ENCODE measurements around the gene CLN5.

The CLN5 gene

GRCh38 chr13:77022341-77022740 lies 30.5 kb downstream of the CLN5 start:
- DNase-seq (ENCODE audit: low spot score): peak; percentile 32

GRCh38 chr13:77026255-77026860 lies 34.5 kb downstream of the CLN5 start:
- DNase-seq (ENCODE audit: low spot score): peak; percentile 44

- peak; percentile 91 for DNase-seq (ENCODE audit: low spot score)
Measured at GRCh38 chr13:77026861-77027621, 35.2 kb downstream of the CLN5 start, which contains the start of gene FBXL3. TSS of gene FBXL3 (minus strand) at chr13:77027159. CDS start at chr13:77021860, 5,299 bp downstream.

GRCh38 chr13:77028202-77028601 lies 36.3 kb downstream of the CLN5 start:
- no peak for DNase-seq (ENCODE audit: low spot score)

- no peak for DNase-seq (ENCODE audit: low spot score)
Measured at GRCh38 chr13:77029436-77029835, 37.6 kb downstream of the CLN5 start.

- no peak for DNase-seq (ENCODE audit: low spot score)
Measured at GRCh38 chr13:77031656-77032243, 39.9 kb downstream of the CLN5 start.

- no peak for DNase-seq (ENCODE audit: low spot score)
Measured at GRCh38 chr13:77033717-77034302, 41.9 kb downstream of the CLN5 start.

GRCh38 chr13:77034881-77035280 lies 43.0 kb downstream of the CLN5 start:
- peak; percentile 17 for DNase-seq (ENCODE audit: low spot score)

GRCh38 chr13:77036279-77036678 lies 44.4 kb downstream of the CLN5 start:
- no peak for DNase-seq (ENCODE audit: low spot score)

- no peak for DNase-seq (ENCODE audit: low spot score)
Measured at GRCh38 chr13:77038907-77039480, 47.1 kb downstream of the CLN5 start.

GRCh38 chr13:77040076-77040475 lies 48.2 kb downstream of the CLN5 start:
- DNase-seq (ENCODE audit: low spot score): no peak

GRCh38 chr13:77040835-77041234 lies 49.0 kb downstream of the CLN5 start:
- no peak for DNase-seq (ENCODE audit: low spot score)

GRCh38 chr13:77042566-77043177 lies 50.8 kb downstream of the CLN5 start:
- DNase-seq (ENCODE audit: low spot score): no peak

GRCh38 chr13:77047649-77048343 lies 55.9 kb downstream of the CLN5 start:
- no peak for DNase-seq (ENCODE audit: low spot score)

GRCh38 chr13:77048681-77049080 lies 56.8 kb downstream of the CLN5 start:
- DNase-seq (ENCODE audit: low spot score): no peak

GRCh38 chr13:77053192-77053591 lies 61.3 kb downstream of the CLN5 start:
- no peak for DNase-seq (ENCODE audit: low spot score)
